ENCODE measurements around the gene TRAF2.

- no peak for TF ChIP-seq CTCF (IDR thresholded peaks at IDR 0.05)
- no peak for TF ChIP-seq POLR2A (IDR thresholded peaks at IDR 0.05)
- peak in 1 of 2 donors; percentile 20 for TF ChIP-seq EP300 (IDR thresholded peaks at IDR 0.05)
Measured at GRCh38 chr9:136840140-136840876, 46.0 kb upstream of the TRAF2 start.

Measured in tibial nerve (tissue), 4 donors.